Measurements from ENCODE around the gene IGF2BP2. TPM values are rescaled to one million over a fixed set of nuclear protein-coding genes. Genes with fewer than 3 reads are reported as not detected.

The IGF2BP2 gene
- total RNA-seq, 4 donors from 2014 or later: 3.9 to 13.5 (median 8.1) TPM

GRCh38 chr3:185637388-185637787 lies 187.5 kb downstream of the IGF2BP2 start:
- 50 to 75% methylated on average over 1 to 2 of the region's 3 CpGs for WGBS, 2 donors (ENCODE audit: low coverage in 1 of 2)
- Histone ChIP-seq H3K36me3 (peaks cover 0 to 5% of the 10 kb centered on the region in 2 donors), H3K9me3 (no peaks in the 10 kb centered on the region), H3K27me3 (no peaks in the 10 kb centered on the region), H3K4me3 (no peak overlapping the region), H3K27ac (no peak overlapping the region), H3K4me1 (no peaks in the 10 kb centered on the region)
- TF ChIP-seq, protein P1, sequence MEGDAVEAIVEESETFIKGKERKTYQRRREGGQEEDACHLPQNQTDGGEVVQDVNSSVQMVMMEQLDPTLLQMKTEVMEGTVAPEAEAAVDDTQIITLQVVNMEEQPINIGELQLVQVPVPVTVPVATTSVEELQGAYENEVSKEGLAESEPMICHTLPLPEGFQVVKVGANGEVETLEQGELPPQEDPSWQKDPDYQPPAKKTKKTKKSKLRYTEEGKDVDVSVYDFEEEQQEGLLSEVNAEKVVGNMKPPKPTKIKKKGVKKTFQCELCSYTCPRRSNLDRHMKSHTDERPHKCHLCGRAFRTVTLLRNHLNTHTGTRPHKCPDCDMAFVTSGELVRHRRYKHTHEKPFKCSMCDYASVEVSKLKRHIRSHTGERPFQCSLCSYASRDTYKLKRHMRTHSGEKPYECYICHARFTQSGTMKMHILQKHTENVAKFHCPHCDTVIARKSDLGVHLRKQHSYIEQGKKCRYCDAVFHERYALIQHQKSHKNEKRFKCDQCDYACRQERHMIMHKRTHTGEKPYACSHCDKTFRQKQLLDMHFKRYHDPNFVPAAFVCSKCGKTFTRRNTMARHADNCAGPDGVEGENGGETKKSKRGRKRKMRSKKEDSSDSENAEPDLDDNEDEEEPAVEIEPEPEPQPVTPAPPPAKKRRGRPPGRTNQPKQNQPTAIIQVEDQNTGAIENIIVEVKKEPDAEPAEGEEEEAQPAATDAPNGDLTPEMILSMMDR (IDR thresholded peaks at IDR 0.05): no peak
- TF ChIP-seq EP300 (IDR thresholded peaks at IDR 0.05) (no peak), POLR2AphosphoS5 (IDR thresholded peaks at IDR 0.05) (no peak), POLR2A (IDR thresholded peaks at IDR 0.05) (no peak)
- ATAC-seq: no peak

DNA sequence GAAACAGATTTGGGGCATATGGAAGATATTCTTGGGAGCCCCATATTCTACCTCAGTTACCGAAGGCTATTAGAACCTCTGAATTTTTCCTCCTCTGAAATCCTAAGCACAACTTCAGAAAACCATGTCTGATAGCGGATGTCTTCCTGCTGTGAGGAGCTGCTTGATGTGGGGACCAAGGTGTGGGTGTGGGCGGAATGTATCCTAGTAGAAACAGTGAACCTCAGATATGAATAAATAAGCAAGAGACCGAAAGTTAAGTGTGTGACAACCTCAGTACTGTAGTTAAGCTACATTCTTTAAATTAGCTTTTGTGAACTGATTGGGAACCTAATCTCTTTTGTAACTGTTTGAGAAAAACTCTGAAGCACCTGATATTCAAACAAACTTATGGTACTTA lies 191.8 kb downstream of the IGF2BP2 start:
- Histone ChIP-seq H3K4me3 (no peak overlapping the region), H3K27me3 (no peaks in the 10 kb centered on the region), H3K4me1 (peaks cover 7 to 18% (median 11%) of the 10 kb centered on the region in 3 donors), H3K36me3 (peaks cover 0 to 37% of the 10 kb centered on the region in 2 donors), H3K9me3 (no peaks in the 10 kb centered on the region), H3K27ac (no peak overlapping the region)
- no peak for TF ChIP-seq EP300 (IDR thresholded peaks at IDR 0.05)
- TF ChIP-seq, protein P1 (IDR thresholded peaks at IDR 0.05): no peak
- no peak for TF ChIP-seq POLR2AphosphoS5 (IDR thresholded peaks at IDR 0.05)
- no peak for TF ChIP-seq POLR2A (IDR thresholded peaks at IDR 0.05)
- WGBS, 2 donors (ENCODE audit: low coverage in 1 of 2): 93 to 97% methylated on average over 4 of the region's 4 CpGs
- ATAC-seq: no peak

DNA sequence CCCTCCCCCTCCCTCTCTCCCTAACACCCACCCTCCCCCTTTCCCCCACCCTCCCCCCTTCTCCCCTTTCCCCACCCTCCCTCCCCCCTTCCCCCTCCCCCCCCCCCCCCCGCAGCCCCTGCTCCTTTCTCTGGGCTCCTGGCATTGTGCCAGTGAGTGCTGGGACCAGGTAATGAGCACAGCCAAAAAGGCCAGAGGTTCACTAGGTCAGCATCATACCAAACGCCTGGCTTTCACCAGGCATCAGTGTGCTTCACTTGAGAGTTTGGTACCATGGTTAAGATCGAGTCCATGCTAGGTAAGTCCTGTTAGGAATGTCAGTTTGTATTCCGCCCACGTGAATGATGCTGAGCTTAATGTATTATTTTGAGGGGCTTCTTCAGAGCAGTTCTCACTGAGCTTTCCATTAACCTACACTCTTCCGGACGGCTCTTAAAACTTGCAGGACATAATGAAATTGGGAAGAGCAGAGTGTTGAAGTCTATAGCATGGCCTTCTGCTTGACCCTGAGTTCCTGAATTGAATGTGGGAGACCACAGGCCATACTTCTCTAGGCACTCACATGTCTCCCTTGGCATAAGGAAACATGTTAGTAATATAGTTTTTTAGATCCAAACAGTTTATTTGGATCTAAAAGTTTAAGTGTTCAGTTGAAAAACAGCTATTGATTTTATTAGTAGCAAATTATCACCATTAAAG lies 193.2 kb downstream of the IGF2BP2 start:
- no peak overlapping the region for H3K27ac ChIP-seq
- no peak for ATAC-seq

DNA sequence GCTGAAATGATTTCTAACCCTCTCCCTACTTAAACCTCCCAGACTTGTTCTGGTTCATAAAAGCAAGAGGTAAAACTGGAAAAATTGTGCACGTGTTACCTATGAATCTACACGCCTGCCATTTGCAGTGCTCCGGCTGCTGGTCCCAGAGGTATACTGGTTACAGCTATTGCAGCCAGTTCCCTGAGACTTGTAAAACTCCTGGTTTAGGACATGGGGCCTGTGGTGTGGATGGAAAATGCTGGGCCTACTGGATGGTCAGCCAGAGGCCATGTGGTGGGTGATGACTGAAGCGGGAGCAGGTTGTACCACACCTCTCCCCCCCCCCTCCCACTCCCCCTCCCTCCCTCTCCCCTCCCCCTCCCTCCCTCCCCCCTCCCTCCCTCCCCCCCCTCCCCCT lies 193.7 kb downstream of the IGF2BP2 start:
- H3K9me3 ChIP-seq: no peaks in the 10 kb centered on the region
- H3K27me3 ChIP-seq: no peaks in the 10 kb centered on the region
- ATAC-seq: no peak
- H3K4me3 ChIP-seq: no peak overlapping the region
- TF ChIP-seq, protein P1 (IDR thresholded peaks at IDR 0.05): no peak
- no peak for TF ChIP-seq POLR2AphosphoS5 (IDR thresholded peaks at IDR 0.05)
- no peak for TF ChIP-seq EP300 (IDR thresholded peaks at IDR 0.05)
- no peak for TF ChIP-seq POLR2A (IDR thresholded peaks at IDR 0.05)
- peaks cover 7 to 18% (median 11%) of the 10 kb centered on the region in 3 donors for H3K4me1 ChIP-seq
- peaks cover 0 to 56% of the 10 kb centered on the region in 2 donors for H3K36me3 ChIP-seq
- peak overlapping the region in 3 of 4 donors; percentile 36 to 65 (median 49) for H3K27ac ChIP-seq
- WGBS, 2 donors (ENCODE audit: low coverage in 1 of 2): 72 to 87% methylated on average over 4 of the region's 4 CpGs

More for the DNA sequence above, 193.2 kb downstream of the IGF2BP2 start:
- TF ChIP-seq POLR2AphosphoS5 (IDR thresholded peaks at IDR 0.05) (no peak), EP300 (IDR thresholded peaks at IDR 0.05) (no peak), POLR2A (IDR thresholded peaks at IDR 0.05) (no peak)
- TF ChIP-seq, protein P1 (IDR thresholded peaks at IDR 0.05): no peak
- Histone ChIP-seq H3K9me3 (no peaks in the 10 kb centered on the region), H3K36me3 (peaks cover 0 to 50% of the 10 kb centered on the region in 2 donors), H3K4me3 (no peak overlapping the region), H3K4me1 (peaks cover 7 to 18% (median 11%) of the 10 kb centered on the region in 3 donors), H3K27me3 (no peaks in the 10 kb centered on the region)
- WGBS, 2 donors (ENCODE audit: low coverage in 1 of 2): 69 to 93% methylated on average over 4 to 5 of the region's 7 CpGs

DNA sequence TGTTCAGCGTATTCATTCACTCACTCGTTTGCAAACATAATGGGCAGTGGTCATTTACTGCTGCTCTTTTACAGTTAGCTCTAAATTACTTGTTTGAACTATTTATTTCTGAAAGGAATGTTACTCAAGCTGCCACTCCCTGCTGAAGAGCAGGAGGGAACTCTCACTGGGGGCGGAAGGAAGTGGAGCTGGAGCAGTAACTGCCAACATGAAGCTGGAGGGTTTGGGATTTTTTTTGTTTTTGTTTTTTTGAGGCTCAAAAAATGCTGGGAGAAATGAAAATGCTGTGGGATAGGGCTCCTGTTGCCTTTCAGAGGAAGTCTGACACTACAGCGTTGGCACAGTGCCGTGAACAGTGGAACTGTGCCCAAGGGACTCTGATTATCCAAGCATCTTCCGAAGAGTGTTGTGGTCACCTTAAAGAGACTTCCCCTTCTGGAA lies 194.6 kb downstream of the IGF2BP2 start:
- Histone ChIP-seq H3K4me1 (peaks cover 7 to 18% (median 11%) of the 10 kb centered on the region in 3 donors), H3K9me3 (no peaks in the 10 kb centered on the region), H3K4me3 (no peak overlapping the region), H3K27me3 (no peaks in the 10 kb centered on the region), H3K36me3 (peaks cover 0 to 65% of the 10 kb centered on the region in 2 donors), H3K27ac (peak overlapping the region; percentile 25 to 65 (median 42))
- ATAC-seq: peak; percentile 57
- WGBS, 2 donors (ENCODE audit: low coverage in 1 of 2): 25 to 42% methylated on average over 6 of the region's 6 CpGs
- TF ChIP-seq, protein P1 (IDR thresholded peaks at IDR 0.05): no peak
- no peak for TF ChIP-seq POLR2A (IDR thresholded peaks at IDR 0.05)
